GDM1 (cell line): ENCODE results near the gene ADGRB2.

ENCODE experiments used
- DNase-seq: peaks from one replicate; lab custom pipeline; 2025; lab: John Stamatoyannopoulos, UW

Gene ADGRB2

GRCh38 chr1:31793586-31794285 is 29.6 kb upstream of the ADGRB2 start:
- no peak for DNase-seq

- DNase-seq, result no peak
Observed at GRCh38 chr1:31793086-31793485, 28.9 kb upstream of the ADGRB2 start.

DNA sequence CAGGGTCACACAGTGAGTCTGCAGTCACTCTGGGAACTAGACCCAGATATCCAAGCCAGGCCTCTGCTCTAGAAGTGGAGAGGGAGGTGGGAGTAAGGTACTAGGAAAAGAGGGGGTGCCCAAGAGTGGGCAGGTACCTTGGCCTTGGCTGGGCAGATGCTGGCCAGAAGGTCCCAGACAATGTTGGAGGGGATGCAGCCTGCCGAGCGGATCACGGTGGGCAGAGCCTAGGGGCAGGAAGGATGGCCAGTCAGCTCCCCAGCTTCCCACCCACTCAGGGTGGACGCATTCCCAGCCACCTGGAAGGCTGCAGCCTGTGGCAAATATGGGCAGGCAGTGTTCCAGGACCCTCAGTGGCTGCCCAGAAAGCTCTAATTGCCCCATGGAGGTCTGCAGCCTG is 28.4 kb upstream of the ADGRB2 start:
- DNase-seq, result no peak

- no peak for DNase-seq
Observed at GRCh38 chr1:31792116-31792515, 28.0 kb upstream of the ADGRB2 start.

DNA sequence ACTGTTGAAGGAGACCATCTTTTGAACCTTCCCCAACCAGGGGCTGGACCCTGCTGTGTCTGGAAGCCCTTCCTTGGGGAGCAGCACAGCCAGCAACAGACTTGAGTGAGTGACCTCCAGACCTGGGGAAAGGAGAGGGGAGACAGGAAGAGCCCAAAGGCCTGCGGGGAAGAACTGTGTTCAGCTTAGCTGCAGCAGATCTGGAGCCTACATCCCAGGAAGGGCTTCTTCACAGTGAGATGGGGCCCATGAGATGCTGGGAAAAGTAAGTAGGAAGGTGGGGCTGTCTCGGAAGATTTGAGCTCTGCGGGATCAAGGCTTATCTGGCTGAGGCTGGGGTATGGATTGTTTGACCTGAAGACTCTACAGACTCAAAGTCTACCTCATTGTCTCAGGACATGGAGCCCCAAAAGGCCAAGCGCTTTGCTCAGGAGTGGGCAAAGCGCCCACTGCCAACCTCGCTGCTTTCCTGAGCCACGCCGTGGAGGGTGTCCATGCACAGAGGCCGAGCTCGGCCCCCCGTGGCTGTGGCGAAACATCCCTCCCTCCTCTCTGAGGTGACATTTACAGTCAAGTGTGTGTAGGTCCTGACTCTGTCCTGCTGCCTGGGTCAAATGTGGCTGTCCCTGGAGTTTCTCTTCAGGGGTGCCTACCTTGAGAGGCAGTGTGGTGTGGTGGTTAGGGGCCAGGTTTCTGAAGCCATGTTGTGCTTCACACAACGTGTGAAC is 27.2 kb upstream of the ADGRB2 start:
- DNase-seq, result no peak

DNA sequence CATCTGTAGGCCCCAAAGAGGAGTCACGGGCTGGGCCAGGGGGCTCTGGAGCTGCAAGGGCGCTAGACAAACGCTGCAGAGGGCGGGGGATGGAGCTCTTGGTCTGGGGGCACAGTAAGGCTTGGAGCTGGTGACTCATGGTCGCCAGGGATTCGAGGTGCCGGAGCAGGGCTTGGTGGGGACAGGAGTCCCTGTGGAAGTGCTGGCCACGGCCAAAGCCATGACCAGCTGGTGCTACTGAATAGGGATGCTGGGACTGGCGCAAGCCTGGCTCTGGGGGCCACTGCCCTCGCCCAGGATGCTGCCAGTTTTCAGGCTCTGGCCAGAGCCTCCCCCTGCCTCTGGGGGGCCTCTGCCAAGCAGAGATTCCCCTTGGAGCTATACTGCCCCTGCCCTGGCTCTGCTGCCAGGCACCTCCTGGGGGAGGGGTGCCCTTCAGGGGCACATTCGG is 26.5 kb upstream of the ADGRB2 start:
- no peak for DNase-seq

- no peak for DNase-seq
Observed at GRCh38 chr1:31790140-31790539, 26.0 kb upstream of the ADGRB2 start.

GRCh38 chr1:31789259-31790065 is 25.3 kb upstream of the ADGRB2 start:
- DNase-seq, result peak; percentile 75

GRCh38 chr1:31788825-31789256 is 24.7 kb upstream of the ADGRB2 start:
- no peak for DNase-seq

DNA sequence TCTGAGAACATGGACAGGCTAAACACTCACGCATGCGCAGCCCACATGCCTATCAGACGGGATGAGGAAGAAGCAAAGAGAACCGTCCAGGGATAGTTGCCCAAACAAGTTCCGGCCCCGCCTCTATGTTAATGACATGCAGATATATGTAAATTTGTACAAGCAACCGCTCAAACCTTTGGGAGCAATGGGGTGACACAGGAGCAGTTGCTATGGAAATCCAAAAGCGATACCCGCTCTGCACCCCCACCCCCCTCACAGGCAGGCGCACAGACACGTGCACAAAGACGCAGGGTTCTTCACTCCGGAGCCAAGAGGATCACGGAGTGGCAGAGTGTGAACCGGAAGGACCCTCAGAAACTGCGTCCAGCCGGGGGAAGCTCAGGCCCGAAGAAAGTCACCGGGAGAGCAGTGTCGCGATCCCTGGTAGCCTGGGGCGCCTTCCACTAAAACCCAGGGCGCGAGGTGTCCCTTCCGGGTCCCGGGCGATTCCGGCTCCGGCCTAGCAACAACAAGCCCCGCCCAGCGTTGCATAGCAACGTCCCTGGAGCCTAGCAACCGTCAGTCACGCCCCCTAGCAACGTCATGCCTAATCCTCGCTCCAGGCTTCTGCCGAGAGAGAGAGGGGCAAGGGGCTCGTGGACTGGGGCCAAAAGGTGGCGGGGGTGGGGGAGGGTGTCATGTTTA is 24.1 kb upstream of the ADGRB2 start:
- DNase-seq, result peak; percentile 76

DNA sequence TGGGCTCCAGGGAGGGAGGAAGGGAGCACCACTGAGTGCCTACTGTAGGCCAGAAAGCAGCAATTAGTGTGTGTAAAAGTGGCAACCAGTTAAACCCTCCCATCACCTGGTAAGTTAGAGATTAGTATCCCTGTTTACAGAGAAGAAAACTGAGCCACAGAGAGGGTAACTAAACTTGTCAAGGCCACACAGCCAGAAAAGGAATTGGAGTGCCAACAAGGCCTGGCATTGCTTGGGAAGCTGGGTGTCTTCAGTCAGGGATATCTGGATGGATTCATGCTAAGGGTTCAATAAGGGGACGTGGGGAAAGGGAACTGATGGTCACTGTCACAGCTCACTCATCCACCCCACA is 23.6 kb upstream of the ADGRB2 start:
- no peak for DNase-seq

DNA sequence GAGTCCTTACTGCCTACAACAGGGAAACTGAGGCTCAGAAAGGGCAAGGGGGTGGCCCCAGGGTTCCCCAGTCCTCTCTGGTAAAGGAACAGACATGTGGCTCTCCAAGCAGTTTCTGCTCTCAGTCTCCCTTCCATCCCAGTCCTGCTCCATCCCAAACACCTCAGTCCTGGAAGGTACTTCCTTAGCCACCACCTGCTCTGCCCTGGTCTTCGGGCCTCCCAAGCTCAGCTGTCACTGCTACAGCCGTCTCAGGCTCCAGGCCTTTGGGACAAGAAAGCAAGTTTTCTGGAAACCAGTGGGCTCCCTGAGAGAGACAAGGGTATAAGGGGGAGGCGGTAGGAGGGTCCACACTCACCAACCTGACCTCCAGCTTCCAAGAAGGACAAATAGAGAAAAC is 23.1 kb upstream of the ADGRB2 start:
- no peak for DNase-seq

DNA sequence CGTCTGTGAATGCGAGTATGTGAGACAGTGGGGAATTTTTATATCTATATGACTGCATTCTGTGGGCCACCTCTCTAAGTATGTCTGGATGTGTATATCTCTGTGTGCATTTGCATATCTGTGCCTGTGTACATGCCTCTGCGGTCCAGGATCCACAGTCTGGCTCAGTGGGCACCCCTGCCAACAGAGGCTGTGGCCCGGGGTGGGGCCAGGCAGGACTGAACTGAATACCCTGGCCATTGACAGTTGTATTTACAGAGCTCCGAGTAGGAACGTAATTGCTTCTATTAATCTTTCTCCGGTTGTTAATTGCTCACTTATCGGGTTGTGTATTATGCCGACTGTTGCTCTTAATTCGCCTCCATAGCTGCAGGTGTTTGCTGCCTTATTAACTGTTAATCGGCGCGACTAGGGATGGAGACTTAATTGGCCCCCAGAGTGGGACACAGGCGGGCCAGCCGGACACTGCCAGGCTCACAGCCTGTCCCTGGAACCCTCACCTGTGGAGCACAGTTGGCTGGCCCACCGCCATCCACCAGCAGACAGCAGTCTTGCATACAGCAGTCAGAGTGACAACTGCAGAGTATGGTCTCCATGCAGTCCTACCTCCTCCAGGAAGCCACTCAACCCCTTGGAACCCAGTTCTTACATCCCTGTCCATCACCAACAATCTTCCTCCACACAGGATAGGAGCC is 22.4 kb upstream of the ADGRB2 start:
- no peak for DNase-seq

DNA sequence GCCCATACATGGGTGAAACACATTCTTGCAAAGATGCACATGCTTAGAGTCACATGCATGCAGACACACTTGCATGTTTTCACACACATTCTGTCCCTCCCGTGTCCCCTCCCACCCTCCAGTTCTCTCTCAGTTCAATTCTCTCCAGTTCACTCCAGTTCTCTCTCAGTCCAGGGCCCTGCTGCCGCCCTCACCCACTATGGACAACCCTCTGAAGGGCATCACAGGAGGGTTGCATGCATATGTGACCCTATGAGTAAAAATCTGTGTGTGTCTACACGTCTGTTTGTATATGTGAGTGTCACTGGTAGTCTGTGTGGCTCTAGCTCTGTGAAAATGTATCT is 21.8 kb upstream of the ADGRB2 start:
- no peak for DNase-seq

DNA sequence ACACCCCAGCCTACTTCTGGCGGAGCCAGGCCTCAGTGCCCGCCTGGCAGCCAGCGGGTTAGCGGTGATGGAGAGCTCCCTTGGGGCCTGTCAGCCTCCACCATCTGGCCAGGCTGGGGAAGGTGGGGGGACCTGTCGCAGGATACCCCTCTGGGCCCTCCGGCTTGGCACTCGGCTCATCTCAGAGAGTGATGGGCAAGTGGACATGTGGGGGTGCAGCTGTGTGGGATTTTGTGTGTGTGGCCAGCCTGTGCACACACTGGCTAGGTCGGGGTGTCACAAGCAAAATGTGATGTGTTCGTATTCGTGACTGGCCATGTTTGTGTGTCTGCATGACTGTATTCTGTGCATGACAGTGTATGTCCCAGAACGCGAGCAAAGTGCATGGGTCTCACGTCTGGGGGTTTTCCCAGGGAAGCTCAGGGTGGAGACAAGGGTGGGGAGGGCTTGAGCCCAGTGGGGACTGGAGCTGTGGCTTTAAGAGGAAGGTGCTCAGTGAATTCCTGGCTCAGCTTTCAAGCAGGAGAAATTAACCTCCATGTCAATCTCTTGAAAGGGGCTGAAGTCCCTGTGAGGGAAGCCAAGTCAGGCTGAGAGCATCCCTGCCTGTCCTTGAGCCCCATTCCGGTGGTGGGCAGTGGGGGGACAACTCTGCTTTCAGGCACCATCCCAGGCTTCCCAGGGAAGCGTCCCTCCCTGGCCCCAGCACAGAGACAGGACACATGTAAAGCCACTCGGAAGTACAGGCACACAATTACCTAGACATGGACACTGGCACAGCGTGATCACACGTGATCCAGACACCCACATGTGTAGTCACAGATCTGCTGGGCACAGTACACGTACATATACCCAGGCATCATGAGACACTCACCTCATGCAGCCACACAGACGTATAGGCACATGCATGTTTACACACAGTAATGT is 21.1 kb upstream of the ADGRB2 start:
- DNase-seq, result no peak

GRCh38 chr1:31784356-31785019 is 20.3 kb upstream of the ADGRB2 start:
- DNase-seq, result no peak

GRCh38 chr1:31783846-31784245 is 19.7 kb upstream of the ADGRB2 start:
- no peak for DNase-seq

DNA sequence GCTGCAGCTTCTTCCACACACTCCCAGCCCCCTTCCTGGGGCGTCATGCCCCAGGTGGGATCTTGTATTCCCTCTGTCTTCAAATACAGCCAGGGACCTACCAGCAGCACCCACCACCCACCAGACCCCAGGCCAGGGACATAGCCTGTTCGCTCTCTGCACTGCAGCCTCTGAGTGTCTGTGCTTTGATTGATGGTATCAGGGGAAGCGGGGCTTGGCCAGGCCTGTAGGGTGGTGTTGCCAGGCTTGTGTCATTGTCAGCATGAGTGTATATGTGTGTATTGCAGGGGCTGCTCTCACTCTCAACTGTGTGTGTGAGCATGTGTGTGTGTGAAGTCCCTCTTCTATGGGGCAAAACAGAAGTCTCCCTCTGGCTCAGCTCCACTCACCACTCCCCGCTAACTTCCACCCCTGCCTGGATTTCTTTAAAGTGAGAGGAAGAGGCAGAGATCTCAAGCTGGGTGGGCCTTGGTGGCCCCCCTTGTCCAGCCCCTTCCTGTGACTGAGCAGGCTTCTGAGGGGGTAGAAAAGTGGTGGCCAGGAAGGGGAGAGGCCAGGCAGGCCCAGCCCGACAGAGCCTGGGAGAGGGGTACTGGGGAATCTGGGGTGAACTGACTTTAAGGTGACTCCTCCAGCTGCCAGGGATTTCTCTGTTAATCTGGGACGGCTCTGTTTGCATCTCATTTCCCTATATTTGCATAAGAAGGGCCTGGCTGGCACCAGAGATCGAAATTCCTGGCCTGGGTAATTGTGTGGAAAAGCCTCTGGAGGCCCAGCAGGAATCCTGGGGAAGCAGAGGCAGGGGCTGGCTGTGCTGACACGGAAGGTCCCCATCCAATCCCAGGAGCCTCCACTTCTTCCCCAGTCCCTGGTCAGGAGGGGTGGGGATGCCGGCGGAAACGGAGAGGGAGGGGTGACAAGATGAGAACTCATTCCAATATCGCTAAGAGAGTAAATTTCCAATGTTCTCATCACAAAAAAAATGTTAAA is 18.6 kb upstream of the ADGRB2 start:
- DNase-seq, result no peak
